Activated CD8-positive, alpha-beta memory T cell treated with anti-CD3 and anti-CD28 coated beads for 36 hours (primary cell): ENCODE data around the gene SEPTIN10. TPM values are rescaled to one million over a fixed set of nuclear protein-coding genes. Genes with fewer than 3 reads are reported as not detected.

Source experiments
- CTCF ChIA-PET: fragments of 350-600 bp; sonication (Branson Sonifier 250); formaldehyde crosslinking; loops from one replicate; lab custom pipeline; 2021; ENCODE audit warnings: antibody characterized with exemption; lab: Charles Lee
- POLR2A ChIA-PET: fragments of 350-600 bp; sonication (Branson Sonifier 250); formaldehyde crosslinking; loops from one replicate; lab custom pipeline; 2021; ENCODE audit warnings: antibody characterized with exemption; lab: Charles Lee
- total RNA-seq, 2 experiments: library from RNA; stranded (reverse); gene quantifications; one replicate each; pipeline ENCODE4 v1.2.3, GENCODE V29; 2021

The SEPTIN10 gene
- total RNA-seq, 2 experiments from 2014 or later, result 0.17 to 0.65 TPM

DNA sequence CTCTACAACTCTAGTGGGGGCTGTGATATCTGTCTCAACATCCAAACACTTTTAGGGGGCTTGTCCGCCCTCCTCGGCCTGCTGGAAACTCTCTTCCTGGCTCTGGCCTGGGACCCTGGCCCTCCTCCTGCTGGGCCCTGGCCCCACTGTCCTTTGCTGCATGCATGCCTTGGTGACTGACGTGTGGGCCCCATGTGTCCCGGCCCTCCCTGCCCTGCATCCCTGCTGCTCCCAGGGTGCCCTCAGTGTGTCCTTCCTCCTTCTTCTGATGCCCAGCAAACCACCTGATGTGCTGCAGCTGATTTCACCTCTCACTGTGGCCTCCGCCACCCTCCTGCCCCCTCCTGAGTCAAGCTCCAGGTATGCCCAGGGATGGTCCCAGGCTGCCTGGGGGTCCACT is 101.7 kb downstream of the SEPTIN10 start:
- ChIA-PET CTCF (no interaction called here), POLR2A (no interaction called here)

DNA sequence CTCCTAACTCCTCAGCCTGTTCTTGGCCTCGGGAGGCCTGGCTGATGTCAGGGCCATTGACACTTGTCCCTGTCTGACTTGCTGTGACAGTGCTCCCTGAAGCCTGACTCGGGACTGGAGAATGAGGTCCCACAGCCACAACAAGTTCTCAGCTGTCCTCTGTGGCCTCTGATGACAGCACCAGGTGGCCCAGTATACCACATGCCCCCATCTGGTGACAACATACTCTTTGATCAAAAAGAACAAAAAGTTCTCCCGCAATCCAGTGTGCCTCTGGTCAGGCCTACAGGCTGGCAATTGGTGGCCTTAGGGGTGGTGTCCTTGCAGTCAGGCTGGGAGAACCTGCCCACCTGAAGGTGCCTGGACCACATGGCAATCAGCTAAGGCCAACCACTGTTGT is 102.6 kb downstream of the SEPTIN10 start:
- POLR2A ChIA-PET, result no interaction called here
- CTCF ChIA-PET, result interaction anchor here (0.9 to 1.8 kb wide), 6 partner anchors 29 to 384 kb away, joined by 3 to 10 read pairs (median 3); no protein-coding TSS in a partner anchor

DNA sequence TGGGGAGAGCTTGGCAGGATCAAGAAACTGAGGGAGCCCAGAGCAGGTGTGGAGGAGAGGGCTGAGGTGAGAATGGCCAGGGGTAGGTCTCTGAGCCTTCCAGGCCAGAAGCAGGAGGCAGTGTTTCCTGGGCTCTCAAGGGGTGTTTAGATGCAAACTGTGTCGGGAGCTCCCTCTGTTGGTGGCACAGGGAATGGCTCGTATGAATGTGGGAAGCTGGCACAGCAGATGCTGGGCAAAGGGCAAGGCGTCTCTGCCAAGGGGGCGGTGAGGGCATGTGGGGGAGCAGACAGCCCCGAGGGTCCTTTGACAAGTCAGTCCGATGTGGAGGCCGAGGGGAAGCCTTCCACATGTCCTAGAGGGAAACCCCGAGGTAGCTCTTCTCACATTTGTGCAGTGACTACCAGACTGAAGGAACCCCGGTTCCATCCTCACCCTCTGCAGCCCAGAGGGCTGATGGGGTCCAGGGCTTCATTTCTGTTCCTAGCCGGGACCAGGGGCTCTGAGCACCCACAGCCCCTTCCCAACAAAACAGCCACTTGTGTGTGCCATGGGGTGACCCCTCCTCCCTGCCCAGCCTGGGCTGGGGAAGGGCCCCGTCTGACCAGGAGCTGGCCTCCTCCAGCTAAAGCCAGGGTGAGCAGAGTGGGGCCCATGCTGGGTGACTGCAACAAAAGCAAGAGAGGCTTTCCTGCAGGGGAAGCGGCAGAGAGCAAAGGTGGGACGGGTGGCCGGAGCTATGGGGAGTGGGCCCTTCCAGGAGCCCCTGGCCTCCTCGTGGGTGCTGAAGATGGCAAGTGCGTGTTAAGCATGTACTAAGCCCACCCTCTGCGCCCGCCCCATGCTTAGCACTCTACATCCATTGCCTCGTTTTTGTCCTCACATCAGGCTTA is 103.4 kb downstream of the SEPTIN10 start:
- ChIA-PET POLR2A (no interaction called here), CTCF (interaction anchor here (0.6 to 1.8 kb wide), 16 partner anchors 10 to 707 kb away, joined by 3 to 10 read pairs (median 3); no protein-coding TSS in a partner anchor)

DNA sequence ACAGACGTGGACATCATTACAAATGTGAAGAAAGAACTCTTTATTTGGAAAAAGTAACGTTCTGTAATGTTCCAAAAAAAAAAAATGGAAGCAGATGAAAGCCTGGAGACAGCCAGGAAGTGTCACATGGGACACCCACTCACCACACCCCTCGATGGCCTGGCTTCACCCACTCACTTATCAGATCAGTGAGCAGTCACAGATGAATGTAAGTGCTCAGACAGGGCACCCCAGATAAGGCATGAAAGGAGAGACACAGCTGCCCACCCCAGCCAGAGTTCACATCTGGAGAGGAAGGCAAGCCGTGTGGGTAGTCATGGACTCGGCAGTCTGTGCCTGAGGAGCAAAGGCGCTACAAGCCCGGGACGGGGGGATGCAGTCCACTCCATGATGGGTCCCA is 105.2 kb downstream of the SEPTIN10 start:
- ChIA-PET POLR2A (no interaction called here), CTCF (no interaction called here)

DNA sequence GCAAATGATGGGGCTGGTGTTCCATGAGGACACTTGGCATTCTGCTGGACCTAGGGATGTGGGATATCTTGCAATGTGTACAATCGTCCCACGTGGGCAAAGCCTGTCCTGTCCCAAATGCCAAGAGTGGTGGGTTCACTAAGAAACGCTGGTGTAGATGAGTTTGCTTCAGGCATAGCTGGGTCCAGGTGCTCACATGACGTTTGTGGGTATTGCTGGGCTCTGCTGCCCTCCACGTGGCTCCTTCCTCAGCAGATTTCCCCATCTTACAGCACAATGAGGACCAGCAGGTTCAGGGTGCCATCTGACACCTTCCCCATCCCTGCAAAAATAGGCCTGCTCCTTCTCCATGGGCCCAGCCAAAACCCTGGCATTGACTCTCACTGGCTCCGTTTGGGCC is 105.9 kb downstream of the SEPTIN10 start:
- POLR2A ChIA-PET, result no interaction called here
- CTCF ChIA-PET, result no interaction called here

DNA sequence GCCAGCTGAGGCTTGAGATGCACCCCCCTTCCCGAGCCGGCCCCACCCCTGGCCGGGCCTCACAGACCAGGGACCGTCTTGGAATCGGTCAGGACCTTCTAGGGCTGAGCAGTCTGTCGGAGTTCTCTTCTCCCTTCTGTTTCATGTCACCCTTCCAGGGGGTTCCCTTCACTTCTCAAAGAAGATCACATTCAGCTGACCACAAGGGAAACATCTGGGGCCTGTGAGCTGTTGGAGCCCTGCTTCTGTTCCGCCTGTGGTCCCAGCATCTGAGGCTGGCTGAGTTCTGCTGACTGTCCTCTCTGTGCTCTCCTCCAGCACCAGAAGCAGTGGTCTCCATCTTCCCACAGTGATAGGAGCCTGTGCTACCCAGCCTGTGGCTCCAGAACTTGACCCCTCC is 106.5 kb downstream of the SEPTIN10 start:
- ChIA-PET POLR2A (no interaction called here), CTCF (interaction anchor here (0.6 kb wide), 1 partner anchor 486 kb away, joined by 4 read pairs; no protein-coding TSS in a partner anchor)

DNA sequence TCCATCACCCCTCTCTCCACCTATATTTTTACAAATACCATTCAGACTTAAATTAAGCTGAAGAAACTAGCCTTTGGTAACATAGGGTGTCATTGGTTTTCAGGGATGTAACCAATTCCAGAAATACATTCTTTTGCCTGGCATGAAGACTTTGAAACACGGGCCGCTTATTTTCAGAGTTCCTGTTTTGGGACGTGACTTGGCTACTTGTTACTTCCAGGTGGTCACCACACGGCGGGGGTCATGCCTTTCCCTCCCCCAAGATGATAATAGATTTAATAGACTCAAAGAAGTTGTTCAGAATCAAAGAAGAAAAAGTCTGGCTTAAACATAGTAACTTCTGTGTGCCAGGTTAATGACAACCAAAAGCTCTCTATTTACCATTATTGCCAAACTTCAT is 110.6 kb downstream of the SEPTIN10 start:
- CTCF ChIA-PET, result no interaction called here
- POLR2A ChIA-PET, result no interaction called here

DNA sequence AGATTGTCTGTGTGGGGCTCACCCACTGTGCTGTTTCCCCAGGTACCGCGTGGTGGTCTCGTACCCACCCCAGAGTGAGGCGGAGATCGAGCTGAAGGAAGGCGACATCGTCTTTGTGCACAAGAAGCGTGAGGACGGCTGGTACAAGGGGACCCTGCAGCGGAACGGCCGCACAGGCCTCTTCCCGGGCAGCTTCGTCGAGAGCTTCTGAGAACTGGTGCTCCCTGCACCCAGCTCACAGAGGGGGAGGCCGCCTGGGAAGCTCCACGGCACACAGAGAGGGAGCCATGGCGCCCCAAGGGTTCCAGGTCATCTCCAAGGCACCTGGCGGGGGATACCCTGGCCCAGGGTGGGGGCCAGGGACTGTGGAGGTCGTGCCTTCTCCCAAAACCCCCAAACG is 112.3 kb downstream of the SEPTIN10 start:
- POLR2A ChIA-PET, result no interaction called here

DNA sequence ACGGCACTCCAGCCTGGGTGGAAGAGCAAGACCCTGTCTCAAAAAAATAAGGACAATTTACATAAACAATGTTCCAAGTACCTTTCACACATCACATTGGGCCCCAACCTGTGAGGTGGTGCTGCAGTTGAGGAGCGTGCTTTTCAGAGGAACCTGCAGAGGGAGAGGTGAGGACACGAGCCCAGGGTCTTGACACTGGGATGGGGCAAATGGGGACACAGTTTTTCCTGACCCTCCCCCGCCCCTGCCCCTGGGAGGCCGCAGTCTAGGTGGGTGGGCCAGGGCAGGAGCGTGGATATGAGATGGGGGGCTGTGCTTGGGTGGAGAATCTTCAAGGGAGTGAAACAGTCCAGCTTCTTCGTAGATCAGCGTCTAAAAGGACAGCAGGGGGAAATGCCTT is 112.9 kb downstream of the SEPTIN10 start:
- CTCF ChIA-PET, result no interaction called here

More for the DNA sequence above, 112.3 kb downstream of the SEPTIN10 start:
- CTCF ChIA-PET, result no interaction called here

DNA sequence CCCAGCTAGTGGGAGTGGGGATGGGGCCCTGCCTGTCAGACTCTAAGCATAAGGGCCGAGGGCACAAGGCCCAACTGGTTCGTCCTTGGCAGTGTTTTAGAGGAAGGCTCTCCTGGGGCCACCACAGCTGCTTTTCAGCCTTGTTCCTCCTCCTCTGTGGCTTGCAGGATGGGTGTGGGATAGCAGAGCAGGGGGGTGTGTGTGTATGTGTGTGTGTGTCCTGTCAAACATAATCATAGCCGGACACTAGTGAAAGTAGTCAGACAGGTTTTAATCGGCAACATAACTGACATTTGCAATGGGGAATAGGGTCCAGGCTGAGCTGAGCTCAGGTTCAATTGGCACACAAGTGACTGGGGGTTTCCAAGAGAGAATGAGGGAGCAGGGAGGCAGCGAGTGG is 114.2 kb downstream of the SEPTIN10 start:
- POLR2A ChIA-PET, result no interaction called here
- CTCF ChIA-PET, result no interaction called here

More for the DNA sequence above, 112.9 kb downstream of the SEPTIN10 start:
- POLR2A ChIA-PET, result no interaction called here

DNA sequence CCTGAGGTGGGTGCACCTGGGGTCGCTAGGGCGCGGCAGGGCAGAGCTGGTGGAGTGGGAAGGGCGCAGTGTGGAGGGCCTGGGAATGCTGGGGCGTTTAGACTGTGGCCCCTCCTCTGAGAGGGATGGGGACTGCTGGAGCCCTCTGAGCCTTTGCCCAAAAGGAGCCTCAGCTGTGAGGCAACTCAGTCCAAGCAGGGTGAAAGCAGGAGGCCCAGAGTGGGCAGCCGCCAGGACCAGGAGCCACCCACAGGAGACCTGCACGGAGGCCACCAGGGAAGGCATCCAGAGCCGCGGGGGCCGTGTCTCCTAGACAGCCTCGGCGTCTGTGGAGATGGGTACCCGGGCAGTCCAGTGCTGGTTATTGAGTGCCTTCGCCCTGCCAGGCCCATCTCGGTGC is 114.9 kb downstream of the SEPTIN10 start:
- CTCF ChIA-PET, result no interaction called here

DNA sequence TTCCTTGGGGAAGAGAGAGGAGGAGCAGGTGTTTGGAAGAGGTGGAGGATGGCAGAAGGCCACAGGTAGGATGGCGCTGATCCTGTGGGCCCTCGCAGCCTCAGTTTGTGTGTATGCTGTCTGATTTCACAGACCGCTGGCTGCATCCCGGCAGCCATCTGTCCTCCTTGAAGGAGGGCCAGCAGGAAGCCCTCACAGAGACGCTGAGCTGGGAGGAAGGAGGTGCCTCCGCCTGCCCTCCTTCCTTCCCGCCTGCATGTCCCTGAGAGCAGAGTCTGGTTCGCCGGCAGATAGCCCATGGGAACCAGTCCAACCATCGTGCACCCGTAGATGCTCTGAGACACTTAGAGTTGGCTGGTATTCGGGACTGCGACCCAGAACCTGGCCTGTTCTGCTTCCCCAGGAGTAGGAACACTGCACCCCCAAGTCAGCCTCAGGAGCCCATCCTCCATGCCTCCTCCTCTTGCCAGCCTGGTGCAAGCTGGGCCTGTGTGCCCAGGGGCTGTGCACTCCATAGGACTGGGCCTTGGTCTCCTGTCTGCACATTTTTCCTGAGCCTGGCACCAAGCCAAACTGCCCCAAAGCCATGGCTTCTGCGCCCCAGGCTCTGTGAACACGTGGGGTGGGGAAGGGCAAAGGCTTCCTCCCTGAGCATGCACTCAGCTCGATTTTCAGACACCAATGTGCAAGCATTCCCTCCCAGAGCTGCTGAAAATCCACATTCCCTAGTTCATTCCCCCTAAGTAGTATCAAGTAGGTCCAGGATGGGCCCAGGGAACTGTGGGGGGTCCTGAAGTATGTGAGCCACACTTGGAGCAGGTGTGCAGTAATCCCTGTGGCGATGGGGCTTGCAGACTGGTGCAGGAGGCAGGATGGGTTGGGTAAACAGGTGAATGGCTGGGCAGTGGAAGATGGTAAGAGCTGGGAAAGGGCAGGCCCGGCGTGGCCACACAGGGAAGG is 115.6 kb downstream of the SEPTIN10 start:
- ChIA-PET CTCF (no interaction called here), POLR2A (no interaction called here)

More for the DNA sequence above, 114.9 kb downstream of the SEPTIN10 start:
- POLR2A ChIA-PET, result no interaction called here

DNA sequence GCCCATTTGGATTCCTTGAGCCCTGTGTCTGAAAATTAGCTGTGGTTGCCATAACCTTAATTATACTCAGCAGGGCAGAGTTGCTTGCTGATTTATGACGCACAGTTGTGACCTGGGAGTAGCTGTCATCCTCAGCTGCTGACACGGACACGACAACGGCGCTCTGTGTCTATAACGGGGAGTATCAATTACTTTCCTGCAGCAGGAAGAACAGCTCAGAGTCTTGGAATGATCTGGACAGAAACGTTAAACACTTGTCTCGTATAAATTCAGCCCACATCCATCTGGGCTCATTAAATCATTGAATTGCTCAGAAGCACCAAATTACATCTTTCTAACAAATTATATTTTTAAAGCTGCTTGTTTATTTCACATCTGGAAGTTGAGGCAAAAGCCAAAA is 116.3 kb downstream of the SEPTIN10 start:
- CTCF ChIA-PET, result interaction anchor here (1.9 kb wide), 1 partner anchor 12 kb away, joined by 4 read pairs; no protein-coding TSS in a partner anchor

DNA sequence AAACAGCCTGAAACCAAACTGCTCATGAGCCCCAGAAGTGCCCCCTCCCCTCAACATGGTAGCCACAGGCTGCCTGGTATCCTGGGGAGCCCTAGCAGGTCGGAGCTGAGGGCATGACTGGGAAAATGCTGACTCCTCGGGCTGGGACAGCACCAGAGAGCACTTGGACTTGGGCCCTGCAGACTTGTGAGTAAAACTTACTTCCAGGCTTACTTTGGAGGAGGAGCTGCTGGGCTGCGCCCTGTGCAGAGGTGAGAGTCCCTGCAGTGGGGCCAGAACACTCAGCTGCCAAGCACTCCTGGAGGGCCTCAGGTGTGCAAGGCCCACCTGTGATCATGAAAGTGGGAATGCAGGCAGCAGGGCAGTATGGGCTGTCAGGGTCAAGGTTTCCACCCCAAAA is 119.4 kb downstream of the SEPTIN10 start:
- CTCF ChIA-PET, result no interaction called here
- POLR2A ChIA-PET, result no interaction called here

More for the DNA sequence above, 116.3 kb downstream of the SEPTIN10 start:
- POLR2A ChIA-PET, result no interaction called here

DNA sequence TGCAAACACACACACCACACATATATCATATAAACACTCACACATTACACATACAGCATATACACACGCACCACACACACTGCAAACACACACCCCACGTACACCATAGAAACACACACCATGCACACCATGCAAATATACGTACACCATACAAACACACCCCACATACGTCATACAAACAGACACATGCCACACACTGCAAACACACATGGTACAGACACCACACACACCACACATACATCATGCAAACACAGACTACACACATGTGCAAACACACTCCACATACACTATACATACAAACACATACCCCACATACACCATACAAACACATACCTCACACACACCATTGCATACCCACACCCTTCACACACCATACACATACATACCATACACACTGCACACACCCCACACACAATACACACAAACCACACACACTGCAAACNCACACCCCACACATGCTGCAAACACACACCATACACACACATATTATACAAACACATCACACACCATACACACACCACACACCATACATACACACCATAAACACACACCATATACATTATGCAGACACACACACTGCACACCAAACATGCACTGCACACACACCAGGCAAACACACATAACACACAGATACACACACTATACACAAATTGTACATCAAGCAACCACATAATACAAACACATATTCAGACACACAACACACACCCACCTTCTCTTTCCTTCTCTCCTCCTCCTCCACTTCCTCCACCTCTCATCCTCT is 120.4 kb downstream of the SEPTIN10 start:
- ChIA-PET CTCF (no interaction called here), POLR2A (no interaction called here)
